ENCODE results near the gene ZNF593OS.

The ZNF593OS gene

DNA sequence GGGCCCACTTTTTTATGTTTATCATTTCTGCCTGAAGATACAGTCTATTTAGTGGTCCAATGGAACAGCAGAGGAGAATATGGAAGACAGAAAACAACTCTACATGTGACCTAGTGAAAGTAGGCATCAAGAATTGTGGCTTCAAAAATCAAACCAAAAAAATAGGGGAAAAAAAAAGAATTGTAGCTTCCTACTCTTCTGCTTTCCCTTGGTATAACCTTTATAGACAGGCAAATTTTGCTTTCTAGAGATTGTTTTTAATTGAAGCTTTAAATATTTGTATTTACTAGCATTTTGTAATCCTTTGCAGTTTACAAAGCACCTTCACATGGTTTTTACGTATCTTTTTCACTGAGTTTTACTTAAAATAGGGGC is 45.7 kb downstream of the ZNF593OS start:
- DNase-seq = no peak

DNA sequence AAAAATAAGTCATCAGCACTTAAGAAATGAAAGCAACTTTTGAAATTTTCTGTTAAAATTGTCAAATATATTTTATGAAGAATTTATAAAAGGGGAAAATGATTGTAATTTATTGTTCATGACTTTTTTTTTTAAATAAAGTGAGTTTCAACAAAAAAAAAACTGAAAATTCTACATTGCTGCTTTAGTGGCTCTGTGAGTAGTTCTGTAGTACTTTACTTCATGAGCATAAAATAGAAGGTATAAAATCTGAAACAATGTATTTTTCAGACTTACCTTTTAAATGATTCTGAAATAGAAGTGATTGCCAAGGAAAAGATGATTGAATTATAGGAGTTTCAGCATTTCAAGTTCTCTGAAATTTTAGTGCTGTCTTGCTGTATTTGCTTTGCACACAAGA is 46.2 kb downstream of the ZNF593OS start:
- DNase-seq = no peak

- DNase-seq = no peak
These were observed 47.0 kb downstream of the ZNF593OS start for GRCh38 chr1:26124418-26125331.

GRCh38 chr1:26122988-26123973 is 48.4 kb downstream of the ZNF593OS start:
- no peak for DNase-seq

DNA sequence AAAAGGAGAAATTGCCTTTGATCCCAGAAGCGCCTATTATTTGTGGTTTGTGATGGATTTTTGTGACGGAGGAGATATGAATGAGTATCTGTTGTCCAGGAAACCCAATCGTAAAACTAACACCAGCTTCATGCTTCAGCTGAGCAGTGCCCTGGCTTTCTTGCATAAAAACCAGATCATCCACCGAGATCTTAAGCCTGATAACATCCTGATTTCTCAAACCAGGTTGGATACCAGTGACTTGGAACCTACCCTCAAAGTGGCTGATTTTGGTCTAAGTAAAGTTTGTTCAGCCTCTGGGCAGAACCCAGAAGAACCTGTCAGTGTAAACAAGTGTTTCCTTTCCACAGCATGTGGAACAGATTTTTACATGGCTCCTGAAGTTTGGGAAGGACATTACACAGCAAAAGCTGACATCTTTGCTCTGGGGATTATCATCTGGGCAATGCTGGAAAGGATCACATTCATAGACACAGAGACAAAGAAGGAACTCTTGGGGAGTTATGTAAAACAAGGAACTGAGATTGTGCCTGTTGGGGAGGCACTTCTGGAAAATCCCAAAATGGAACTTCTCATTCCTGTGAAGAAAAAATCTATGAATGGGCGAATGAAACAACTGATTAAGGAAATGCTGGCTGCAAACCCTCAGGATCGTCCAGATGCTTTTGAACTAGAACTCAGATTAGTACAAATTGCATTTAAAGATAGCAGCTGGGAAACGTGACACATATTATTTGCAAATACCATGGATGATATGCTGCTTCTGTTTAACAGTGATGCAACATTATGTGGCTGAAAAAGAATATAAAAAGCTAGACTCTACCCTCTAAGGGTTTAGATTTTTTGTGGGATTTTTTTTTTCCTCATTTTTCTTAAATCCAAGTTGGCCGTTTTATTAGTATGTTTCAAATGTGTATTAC is 49.5 kb downstream of the ZNF593OS start:
- DNase-seq = no peak

- DNase-seq = no peak
These were observed 51.6 kb downstream of the ZNF593OS start for GRCh38 chr1:26119892-26120608.

All from activated CD8-positive, alpha-beta memory T cell treated with anti-CD3 and anti-CD28 coated beads for 24 hours (primary cell).